OCI-LY1 (cell line): ENCODE measurements around the gene CRTC1.

Experiments
- CTCF ChIP-seq: fragments of 200-600 bp; sonication (generic), shearing (Covaris generic); IDR thresholded peaks from 2 replicates; pipeline ENCODE4 v1.5.1; 2017; ENCODE audit warnings: mild to moderate bottlenecking, antibody characterized with exemption, low read length, moderate library complexity, mixed read lengths
- EZH2 ChIP-seq: fragments of 200-600 bp; sonication (generic), shearing (Covaris generic); IDR thresholded peaks from 2 replicates; pipeline ENCODE4 v1.8.0; 2017; ENCODE audit warnings: borderline replicate concordance, mixed run types, mild to moderate bottlenecking, antibody characterized with exemption, low read length, moderate library complexity, mixed read lengths

GRCh38 chr19:18645035-18645511 lies 38.4 kb upstream of the CRTC1 start:
- TF ChIP-seq CTCF, result no peak
- TF ChIP-seq EZH2, result no peak
